Rectal smooth muscle tissue (tissue), 1 donor: ENCODE results near the gene PLEKHG4.

Experiments used
- H3K27ac ChIP-seq: one replicate; pipeline ENCODE4 v1.7.0; 2013; ENCODE audit warnings: low read depth, low read length, inconsistent platforms
- H3K27me3 ChIP-seq: one replicate; pipeline ENCODE4 v1.7.0; 2013; ENCODE audit warnings: low read length; ENCODE audit not compliant: control insufficient read depth, insufficient read depth
- H3K36me3 ChIP-seq: one replicate; pipeline ENCODE4 v1.7.0; 2013; ENCODE audit warnings: low read length; ENCODE audit not compliant: control insufficient read depth, insufficient read depth
- H3K4me1 ChIP-seq: one replicate; pipeline ENCODE4 v1.7.0; 2013; ENCODE audit warnings: low read length; ENCODE audit not compliant: control insufficient read depth, insufficient read depth
- H3K4me3 ChIP-seq: one replicate; pipeline ENCODE4 v1.7.0; 2013; ENCODE audit warnings: low read length
- H3K9ac ChIP-seq: one replicate; pipeline ENCODE4 v1.7.0; 2013; ENCODE audit warnings: low read length

Gene PLEKHG4

GRCh38 chr16:67259705-67260104 lies 19.6 kb upstream of the PLEKHG4 start:
- H3K4me3 ChIP-seq = no peak overlapping the region
- no peaks in the 10 kb centered on the region for H3K27me3 ChIP-seq
- no peaks in the 10 kb centered on the region for H3K36me3 ChIP-seq
- no peak overlapping the region for H3K9ac ChIP-seq
- H3K27ac ChIP-seq = no peak overlapping the region
- no peaks in the 10 kb centered on the region for H3K4me1 ChIP-seq

- Histone ChIP-seq H3K9ac (no peak overlapping the region), H3K36me3 (no peaks in the 10 kb centered on the region), H3K4me3 (no peak overlapping the region), H3K4me1 (no peaks in the 10 kb centered on the region), H3K27ac (no peak overlapping the region), H3K27me3 (no peaks in the 10 kb centered on the region)
Measured at GRCh38 chr16:67260426-67261063, 18.8 kb upstream of the PLEKHG4 start.

- H3K27ac ChIP-seq = no peak overlapping the region
- H3K27me3 ChIP-seq = no peaks in the 10 kb centered on the region
- H3K9ac ChIP-seq = no peak overlapping the region
- H3K36me3 ChIP-seq = no peaks in the 10 kb centered on the region
- H3K4me3 ChIP-seq = no peak overlapping the region
- H3K4me1 ChIP-seq = no peaks in the 10 kb centered on the region
Measured at GRCh38 chr16:67263201-67263600, 16.1 kb upstream of the PLEKHG4 start.

GRCh38 chr16:67264277-67264676 lies 15.1 kb upstream of the PLEKHG4 start:
- Histone ChIP-seq H3K27ac (no peak overlapping the region), H3K4me1 (no peaks in the 10 kb centered on the region), H3K4me3 (no peak overlapping the region), H3K9ac (no peak overlapping the region), H3K36me3 (no peaks in the 10 kb centered on the region), H3K27me3 (no peaks in the 10 kb centered on the region)

GRCh38 chr16:67264866-67265265 lies 14.5 kb upstream of the PLEKHG4 start:
- H3K4me3 ChIP-seq = no peak overlapping the region
- no peak overlapping the region for H3K9ac ChIP-seq
- no peaks in the 10 kb centered on the region for H3K36me3 ChIP-seq
- no peaks in the 10 kb centered on the region for H3K4me1 ChIP-seq
- no peak overlapping the region for H3K27ac ChIP-seq
- no peaks in the 10 kb centered on the region for H3K27me3 ChIP-seq

- no peak overlapping the region for H3K4me3 ChIP-seq
- H3K27me3 ChIP-seq = no peaks in the 10 kb centered on the region
- no peak overlapping the region for H3K9ac ChIP-seq
- no peaks in the 10 kb centered on the region for H3K36me3 ChIP-seq
- no peaks in the 10 kb centered on the region for H3K4me1 ChIP-seq
- no peak overlapping the region for H3K27ac ChIP-seq
Measured at GRCh38 chr16:67265834-67266233, 13.5 kb upstream of the PLEKHG4 start.

GRCh38 chr16:67268136-67268579 lies 11.2 kb upstream of the PLEKHG4 start:
- Histone ChIP-seq H3K27me3 (no peaks in the 10 kb centered on the region), H3K27ac (no peak overlapping the region), H3K9ac (no peak overlapping the region), H3K4me1 (no peaks in the 10 kb centered on the region), H3K4me3 (no peak overlapping the region), H3K36me3 (no peaks in the 10 kb centered on the region)

- Histone ChIP-seq H3K9ac (no peak overlapping the region), H3K36me3 (no peaks in the 10 kb centered on the region), H3K27me3 (no peaks in the 10 kb centered on the region), H3K27ac (no peak overlapping the region), H3K4me1 (no peaks in the 10 kb centered on the region), H3K4me3 (no peak overlapping the region)
Measured at GRCh38 chr16:67269766-67270165, 9.6 kb upstream of the PLEKHG4 start.

GRCh38 chr16:67270931-67271338 lies 8.4 kb upstream of the PLEKHG4 start:
- H3K36me3 ChIP-seq = no peaks in the 10 kb centered on the region

GRCh38 chr16:67271446-67271845 lies 7.9 kb upstream of the PLEKHG4 start:
- no peaks in the 10 kb centered on the region for H3K36me3 ChIP-seq
- H3K9ac ChIP-seq = no peak overlapping the region
- H3K27ac ChIP-seq = no peak overlapping the region
- no peaks in the 10 kb centered on the region for H3K4me1 ChIP-seq
- H3K27me3 ChIP-seq = no peaks in the 10 kb centered on the region
- H3K4me3 ChIP-seq = no peak overlapping the region

More at GRCh38 chr16:67270931-67271338, 8.4 kb upstream of the PLEKHG4 start:
- H3K4me1 ChIP-seq = no peaks in the 10 kb centered on the region
- H3K9ac ChIP-seq = no peak overlapping the region
- no peak overlapping the region for H3K4me3 ChIP-seq
- no peaks in the 10 kb centered on the region for H3K27me3 ChIP-seq
- no peak overlapping the region for H3K27ac ChIP-seq

- Histone ChIP-seq H3K27ac (no peak overlapping the region), H3K4me3 (no peak overlapping the region), H3K9ac (no peak overlapping the region), H3K4me1 (no peaks in the 10 kb centered on the region), H3K36me3 (no peaks in the 10 kb centered on the region), H3K27me3 (no peaks in the 10 kb centered on the region)
Measured at GRCh38 chr16:67275321-67275720, 4.0 kb upstream of the PLEKHG4 start.

- H3K36me3 ChIP-seq = no peaks in the 10 kb centered on the region
- H3K27ac ChIP-seq = peak overlapping the region; percentile 41
- H3K27me3 ChIP-seq = no peaks in the 10 kb centered on the region
- H3K4me3 ChIP-seq = no peak overlapping the region
- H3K9ac ChIP-seq = no peak overlapping the region
- H3K4me1 ChIP-seq = no peaks in the 10 kb centered on the region
Measured at GRCh38 chr16:67277294-67277998, 1.9 kb upstream of the PLEKHG4 start.
